G401 (cell line): ENCODE data around the gene SH3BGRL2. TPM values are rescaled to one million over a fixed set of nuclear protein-coding genes. Genes with fewer than 3 reads are reported as not detected.
"Not testable (repeated sequence)": the region's sequence is repeated elsewhere in the genome, so short reads cannot be mapped to it uniquely, and the experiment has no call there.

Experiments
- DNase-seq: peaks from one replicate; pipeline ENCODE4 v3.0.0-alpha.2; 2015; ENCODE audit warnings: low spot score
- in situ Hi-C: cut with HindIII; loops from 2 replicates; pipeline ENCODE4 v1.10.0; 2016; ENCODE audit warnings: low sequenced_read_pairs, mixed read lengths
- total RNA-seq: library from RNA; depleted of rRNA; stranded (reverse); fragments of >200 nt; shearing (Covaris generic); gene quantifications from 2 replicates; pipeline ENCODE4 v1.2.3, GENCODE V29; 2014

Gene SH3BGRL2
- total RNA-seq, 1 experiment from 2014 or later = 40.8 TPM

DNA sequence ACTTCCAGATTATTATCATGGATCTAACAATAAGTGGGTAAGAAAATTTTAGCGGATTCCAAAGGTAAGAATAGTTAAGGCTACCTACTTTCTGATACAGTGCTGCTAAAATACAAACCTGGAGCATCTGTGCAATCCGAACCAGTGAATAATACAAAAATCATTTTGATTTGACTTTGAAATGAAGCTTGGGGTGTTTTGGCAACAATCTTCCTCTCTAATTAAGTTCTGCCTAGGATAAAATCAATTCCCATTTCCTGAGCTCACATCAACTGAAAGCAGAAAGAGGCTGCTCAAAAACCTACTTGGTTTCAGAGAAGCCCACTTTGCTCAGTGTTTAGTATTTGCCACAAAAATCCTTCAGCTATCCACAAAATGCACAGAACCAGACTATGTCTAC is 18.7 kb upstream of the SH3BGRL2 start:
- in situ Hi-C loops = no loop called here
- no peak for DNase-seq

DNA sequence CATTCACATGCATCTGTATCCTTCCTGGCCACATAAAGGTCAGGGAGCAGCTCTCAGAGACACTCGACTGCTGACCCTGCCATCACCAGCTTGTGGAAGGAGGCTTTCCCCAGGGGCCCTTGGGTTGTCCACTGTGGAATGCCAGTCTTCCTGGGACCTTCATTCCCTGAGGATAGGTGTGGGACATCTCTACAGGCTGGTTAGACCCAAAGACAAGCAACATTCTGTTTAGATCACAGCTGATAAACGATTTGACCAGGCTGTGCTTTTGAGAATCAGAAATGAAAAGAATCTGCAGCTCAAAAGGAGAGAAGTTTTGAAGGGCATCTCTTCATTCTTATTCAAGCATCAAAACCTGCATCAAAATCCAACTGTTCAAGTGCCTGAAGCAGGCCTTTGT is 18.2 kb upstream of the SH3BGRL2 start:
- in situ Hi-C loops = no loop called here

DNA sequence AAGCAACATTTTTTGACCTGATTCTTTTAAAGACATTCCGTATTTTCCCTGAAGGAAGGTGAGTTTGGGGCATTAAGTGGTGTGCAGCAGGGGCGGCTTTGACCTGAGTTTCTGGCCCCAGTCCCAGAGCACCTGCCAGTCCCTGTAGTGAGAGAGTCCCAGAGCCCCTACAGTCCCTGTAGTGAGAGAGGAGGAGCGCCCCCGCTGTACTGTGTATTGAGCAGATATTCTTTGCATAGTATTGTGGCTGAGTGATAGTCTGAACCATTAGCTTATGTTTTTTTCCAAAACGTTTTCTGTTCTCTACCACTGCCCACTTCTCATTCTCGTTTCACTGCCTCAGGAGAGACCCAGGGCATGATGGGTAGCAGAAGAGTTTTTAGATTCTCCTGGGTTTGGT is 17.2 kb upstream of the SH3BGRL2 start:
- in situ Hi-C loops = no loop called here
- no peak for DNase-seq

More for the DNA sequence above, 18.2 kb upstream of the SH3BGRL2 start:
- no peak for DNase-seq

DNA sequence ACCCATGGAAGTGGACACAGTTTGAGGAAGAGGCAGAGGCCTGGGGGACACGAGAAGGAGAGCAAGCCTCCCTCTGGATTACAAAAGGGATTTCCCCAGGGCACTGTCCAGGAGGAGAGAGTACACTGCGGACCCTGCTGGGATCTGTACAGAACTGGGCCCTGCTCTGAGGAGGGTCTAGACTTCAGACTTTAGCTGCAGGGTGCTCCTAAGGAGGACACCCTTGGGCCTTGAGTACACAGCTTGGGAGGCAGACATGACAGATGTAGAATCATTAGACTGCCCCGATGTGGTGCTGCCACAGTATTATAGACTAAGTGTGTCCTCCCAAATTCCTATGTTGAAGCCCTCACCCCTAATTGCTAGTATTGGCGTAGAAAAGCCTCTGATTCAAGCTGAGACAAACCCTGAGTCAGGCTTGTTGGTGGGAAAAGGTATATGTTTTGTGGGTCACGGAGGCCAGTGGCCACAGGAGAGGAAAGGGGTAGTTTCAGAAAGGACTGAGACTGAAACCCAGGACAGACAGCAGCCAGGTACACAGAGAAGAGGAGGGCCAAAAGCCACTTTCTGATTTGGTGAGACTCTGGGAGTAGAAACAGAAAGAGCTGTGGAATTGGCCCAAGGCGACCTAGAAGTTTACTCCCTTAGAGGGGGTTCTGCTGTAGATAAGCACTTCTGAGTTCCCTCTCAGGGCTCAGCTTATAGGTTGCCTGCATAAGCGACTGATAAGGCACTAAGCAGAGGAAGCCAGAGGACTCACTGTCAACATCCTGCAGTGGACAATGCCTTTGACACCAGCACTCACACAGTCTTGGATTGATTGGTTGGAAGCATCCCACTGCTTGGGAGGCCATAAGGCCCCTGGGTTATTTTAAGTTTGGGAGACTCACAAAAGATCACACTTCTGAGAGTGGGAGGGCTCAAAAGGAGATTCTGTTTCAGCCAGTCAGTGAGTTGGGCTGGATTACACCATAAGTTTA is 16.5 kb upstream of the SH3BGRL2 start:
- in situ Hi-C loops = no loop called here
- DNase-seq = no peak

DNA sequence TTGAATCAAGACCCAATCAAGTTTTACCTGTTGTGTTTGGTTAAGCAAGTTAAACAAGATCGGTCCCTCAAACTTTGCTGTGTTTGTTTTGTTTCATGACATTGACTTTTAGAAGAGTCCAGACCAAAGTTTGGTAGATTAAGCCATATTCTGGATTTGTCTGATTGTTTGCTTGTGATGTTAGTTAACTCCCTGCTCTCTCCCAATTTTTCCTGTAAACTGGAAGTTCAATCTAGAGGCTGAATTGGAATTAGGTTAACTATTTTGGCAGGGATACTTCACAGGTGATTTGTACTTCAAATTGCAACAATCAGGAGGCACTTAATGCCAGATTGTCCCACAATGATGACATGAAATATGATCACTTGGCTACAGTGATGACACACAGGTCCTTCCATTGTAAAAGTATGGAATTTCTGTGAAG is 13.6 kb upstream of the SH3BGRL2 start:
- no peak for DNase-seq
- in situ Hi-C loops = no loop called here

DNA sequence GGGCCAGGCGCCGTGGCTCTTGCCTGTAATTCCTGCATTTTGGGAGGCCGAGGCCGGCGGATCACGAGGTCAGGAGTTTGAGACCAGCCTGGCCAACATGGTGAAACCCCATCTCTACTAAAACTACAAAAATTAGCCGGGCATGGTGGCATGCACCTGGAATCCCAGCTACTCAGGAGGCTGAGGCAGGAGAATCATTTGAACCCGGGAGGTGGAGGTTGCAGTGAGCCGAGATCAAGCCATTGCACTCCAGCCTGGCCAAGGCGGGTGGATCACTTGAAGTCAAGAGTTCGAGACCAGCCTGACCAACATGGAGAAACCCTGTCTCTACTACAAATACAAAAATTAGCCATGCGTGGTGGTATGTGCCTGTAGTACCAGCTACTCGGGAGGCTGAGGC is 12.7 kb upstream of the SH3BGRL2 start:
- DNase-seq, in situ Hi-C loops: not testable (repeated sequence)

DNA sequence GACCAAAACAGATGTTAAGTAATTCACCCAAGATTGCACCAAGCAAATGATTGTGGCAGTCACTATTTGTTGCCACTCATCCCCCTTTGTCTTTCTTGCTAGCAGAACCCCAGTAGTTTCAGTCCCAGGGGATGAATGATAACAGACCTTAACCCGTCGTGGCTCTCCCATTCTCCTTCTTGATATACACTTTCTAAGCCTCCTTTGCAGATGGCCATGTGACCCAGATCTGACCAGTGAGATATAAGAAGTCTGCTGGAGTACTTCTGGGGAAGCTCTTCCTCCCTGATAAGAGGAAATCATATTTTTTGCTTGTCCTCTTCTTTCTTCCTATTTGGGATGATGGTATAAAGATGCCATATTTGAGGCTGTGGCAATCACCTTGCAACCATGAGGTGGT is 9.6 kb upstream of the SH3BGRL2 start:
- in situ Hi-C loops = no loop called here

DNA sequence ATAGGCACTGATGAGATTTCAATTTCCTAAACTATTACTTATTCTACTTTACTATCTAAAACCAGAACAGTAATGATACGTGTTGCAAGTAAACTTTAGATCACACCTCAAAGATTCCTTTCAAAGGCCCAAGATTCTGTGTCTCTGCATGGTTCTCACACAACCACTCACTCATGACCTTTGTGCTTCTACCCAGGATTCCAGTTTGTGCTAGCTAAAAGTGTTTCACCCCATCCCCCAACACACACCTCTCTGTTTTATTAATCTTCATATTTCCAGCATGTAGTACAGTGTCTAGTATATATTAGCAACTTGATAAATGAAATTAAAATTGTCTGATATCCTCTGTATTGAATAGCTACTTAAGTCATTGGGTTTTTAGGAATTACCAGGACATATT is 8.8 kb upstream of the SH3BGRL2 start:
- DNase-seq = no peak
- in situ Hi-C loops = no loop called here

More for the DNA sequence above, 9.6 kb upstream of the SH3BGRL2 start:
- no peak for DNase-seq

DNA sequence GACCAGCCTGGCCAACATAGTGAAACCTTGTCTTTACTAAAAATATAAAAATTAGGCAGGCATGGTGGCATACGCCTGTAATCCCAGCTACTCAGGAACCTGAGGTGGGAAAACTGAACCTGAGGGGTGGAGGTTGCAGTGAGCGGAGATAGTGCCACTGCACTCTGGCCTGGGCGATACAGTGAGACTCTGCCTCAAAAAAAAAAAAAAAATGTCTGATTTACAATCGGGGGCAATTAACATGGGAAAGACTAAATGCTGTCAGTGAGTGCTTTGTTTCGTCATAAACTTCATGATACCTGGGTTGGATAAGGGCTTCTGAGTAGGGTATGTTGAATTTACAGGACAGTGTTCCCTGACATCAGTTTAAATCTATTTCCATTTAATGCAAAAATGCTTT is 8.0 kb upstream of the SH3BGRL2 start:
- in situ Hi-C loops = no loop called here
- no peak for DNase-seq

DNA sequence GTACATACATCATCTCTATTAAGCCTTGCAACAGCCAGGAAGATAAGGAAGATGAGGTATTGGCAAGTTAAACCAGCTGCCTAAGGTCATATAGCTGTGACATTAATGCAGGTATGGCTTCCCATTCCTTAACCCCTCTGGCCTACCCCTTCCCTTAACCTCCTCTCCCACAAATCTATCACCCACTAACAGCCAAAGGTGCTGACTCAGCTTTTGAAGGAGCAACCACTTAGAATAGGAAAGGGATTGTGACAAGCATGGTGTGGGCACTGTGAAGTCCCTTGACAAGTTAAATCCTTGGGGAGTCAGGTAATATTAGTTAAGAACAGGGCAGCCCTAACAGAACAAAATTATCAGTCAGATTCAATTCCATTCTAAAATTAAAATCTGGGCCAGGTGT is 5.4 kb upstream of the SH3BGRL2 start:
- in situ Hi-C loops = no loop called here
- no peak for DNase-seq

DNA sequence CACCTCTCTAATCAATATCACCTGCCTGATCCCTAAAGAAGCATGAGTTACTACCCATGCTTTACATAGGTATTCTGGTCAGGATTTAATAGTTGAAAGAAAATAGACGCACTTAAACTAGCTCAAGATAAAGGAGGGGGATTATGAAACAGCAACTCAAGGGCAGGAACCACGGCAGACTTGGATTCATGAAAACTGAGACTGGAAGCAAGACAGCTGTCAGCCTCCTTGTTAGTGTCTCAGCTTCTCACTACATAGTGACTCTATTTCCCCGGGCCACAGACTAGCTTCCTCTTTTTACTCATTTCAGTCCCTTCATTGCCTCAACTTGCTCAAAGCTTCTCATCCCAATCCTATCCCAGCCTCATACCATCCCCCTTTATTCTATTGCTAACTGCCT is 4.3 kb upstream of the SH3BGRL2 start:
- DNase-seq = no peak
- in situ Hi-C loops = no loop called here

DNA sequence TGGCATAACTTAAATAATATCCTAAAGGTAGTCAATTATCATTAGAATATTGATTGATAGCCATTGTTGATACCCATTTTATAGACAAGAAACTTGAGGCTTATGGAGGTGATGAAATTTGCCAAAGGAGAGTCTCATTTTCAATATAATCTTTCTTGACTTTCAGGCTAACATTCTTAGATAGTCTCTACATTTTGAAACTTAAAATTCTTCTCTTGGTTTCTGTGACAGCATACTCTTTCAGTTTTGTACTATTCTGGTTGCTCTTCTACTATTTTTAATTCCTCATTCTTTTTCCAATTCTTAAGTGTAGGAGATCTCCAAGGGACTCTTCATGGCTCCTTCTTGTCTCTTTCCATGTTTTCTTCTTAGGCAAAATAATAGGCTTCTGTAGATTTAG is 3.7 kb upstream of the SH3BGRL2 start:
- in situ Hi-C loops = no loop called here
- DNase-seq = no peak

DNA sequence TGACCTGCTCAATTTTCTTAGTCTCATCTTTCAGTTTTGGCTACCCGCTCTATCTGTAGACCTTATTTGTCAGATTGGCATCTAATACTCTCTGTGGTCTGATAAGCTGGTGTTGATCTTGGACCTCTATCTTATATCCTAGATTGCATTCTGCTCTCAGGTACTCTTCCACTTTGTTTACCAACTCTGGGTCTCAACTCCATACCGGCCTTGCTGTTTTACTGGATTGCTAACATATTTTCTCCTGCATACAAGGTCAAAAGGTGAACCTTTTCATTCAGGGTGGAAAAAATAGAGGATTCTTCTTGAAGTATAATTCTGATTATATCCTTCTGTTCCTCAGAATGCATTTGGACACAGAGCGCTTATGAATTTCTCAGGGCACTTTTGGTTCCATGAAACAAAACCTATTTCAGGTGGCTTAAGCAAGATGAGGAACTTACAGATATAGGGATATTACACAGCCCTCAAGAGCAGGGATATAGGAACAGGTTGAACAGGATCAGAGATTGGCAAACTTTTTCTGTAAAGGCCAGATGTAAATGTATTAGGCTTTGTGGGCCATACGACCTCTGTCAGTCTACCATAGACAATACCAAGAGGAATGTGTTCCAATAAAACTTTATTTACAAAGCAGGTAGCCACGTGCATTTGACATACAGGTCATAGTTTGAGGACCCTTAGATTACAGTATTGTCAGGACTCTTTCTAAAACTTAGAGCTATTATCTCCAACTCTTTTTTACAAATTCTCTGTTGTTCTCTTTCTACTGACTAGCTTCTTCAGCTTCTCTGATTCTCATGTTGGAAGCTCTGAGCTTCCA is 2.5 kb upstream of the SH3BGRL2 start:
- DNase-seq = no peak
- in situ Hi-C loops = no loop called here

DNA sequence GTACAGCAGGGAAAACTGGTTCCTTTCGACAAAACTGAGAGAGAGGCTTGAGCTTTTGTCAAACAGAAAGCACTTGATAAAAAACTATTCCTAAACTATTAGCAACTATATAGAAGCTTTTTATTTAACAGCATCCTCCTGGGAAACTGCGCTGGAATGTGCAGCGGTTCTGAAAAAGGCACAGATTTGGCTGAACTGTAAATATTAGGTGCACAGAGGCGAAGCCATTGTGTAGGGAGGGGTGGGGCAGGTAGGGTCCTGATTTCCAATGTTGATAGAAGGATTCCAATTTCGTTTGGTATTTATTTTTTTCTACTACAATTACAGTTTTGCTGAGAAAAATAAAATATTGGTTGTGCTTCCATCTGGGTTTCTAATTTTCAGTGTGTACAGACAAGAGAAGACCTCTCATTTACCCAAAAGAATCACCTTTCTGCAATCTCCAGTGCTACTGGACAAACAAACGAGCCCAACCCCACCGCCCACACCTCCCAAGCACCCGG is 698 bp upstream of the SH3BGRL2 start:
- DNase-seq = no peak
- in situ Hi-C loops = no loop called here

DNA sequence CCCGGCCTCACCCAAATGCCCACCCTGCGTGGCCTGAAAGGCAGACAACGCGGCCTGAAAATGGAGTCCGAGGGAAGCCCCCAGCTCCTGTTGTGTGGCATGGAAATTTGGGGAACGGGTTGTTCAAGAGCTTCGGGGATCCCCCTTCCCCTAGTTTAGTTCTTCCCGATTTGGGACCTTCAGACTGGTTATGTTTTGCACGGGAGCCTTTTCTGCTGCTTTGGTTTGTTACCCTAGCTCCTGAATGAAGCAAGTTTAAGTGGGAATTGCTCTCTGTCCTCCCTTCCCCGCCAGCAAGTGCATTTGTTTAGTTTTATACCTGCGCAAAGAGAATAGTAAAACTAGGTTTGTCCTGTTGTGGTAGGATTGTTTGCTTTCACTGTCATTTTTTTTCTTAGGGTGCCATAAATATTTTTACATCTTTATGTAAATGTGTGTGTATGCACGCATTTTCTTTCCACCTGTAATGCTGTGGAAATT is 604 bp downstream of the SH3BGRL2 start:
- DNase-seq = peak; percentile 65
- in situ Hi-C loops = no loop called here

DNA sequence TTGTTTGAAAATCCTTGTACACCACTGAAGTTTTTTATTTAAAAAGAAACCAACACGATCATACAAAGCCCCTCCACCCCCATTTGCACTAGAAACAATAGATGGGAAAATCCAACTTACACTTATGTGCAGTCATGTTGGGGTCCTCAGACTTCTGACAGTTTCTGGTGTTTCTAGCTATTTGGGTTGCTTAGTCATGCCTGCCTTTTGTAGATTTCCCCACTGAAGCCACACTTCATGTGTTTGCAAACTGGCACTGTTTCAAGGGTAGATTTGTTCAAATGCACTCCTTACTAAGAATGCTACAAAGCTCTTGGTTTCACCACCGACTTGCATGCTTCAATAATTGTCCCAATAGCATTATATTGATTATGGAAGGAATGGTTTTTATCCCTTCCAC is 1.5 kb downstream of the SH3BGRL2 start:
- in situ Hi-C loops = no loop called here

DNA sequence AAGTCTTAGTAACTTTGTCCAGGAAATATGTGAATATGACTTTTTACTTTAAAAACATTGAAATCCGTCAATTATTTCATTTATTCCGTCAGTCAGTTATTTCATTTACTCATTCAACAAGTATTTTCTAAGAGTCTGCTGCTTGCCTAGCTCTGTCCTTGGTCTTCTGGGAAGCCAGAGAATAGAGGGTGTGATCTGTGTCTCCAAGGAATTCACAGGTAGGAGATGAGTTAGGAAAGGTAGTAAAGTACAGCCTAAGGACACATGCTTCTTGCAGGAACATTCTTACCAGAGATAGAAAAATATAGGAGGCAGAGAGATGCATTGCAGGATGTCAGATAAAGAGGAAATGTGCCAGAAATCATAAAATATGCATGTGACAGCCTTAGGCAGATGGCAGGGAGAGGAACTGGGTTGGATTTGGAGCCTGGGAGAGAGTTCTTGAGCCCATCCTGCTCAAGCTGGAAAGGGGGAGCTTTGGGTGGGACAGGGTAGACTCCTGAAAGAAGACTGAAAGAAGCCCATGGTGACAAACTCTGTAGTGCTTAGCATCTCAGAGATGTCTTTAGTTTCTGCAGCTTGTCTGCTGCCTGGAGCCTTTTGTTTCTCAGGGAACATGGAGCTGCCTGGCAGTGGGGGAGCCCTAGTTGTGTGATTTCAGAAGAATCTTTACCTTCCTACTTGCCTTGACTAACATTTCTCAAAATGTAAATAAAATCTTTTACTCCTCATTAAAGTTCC is 3.5 kb downstream of the SH3BGRL2 start:
- in situ Hi-C loops = no loop called here
- peak; percentile 34 for DNase-seq

More for the DNA sequence above, 1.5 kb downstream of the SH3BGRL2 start:
- DNase-seq = peak; percentile 30

DNA sequence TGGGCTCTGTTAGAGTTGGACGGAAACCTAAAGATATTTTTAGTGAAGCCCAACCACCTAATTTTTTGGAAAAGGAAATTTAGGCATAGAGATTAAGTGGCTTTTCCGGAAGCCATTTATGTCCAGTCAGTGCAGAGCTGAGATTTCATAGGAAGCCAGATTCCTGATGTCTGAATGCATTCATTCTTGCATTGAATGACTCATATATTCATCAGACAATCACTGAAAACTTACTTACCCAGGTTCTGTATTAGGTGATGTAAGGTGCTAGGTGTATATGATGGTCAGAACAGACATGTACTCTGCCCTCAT is 4.1 kb downstream of the SH3BGRL2 start:
- in situ Hi-C loops = no loop called here
- DNase-seq = no peak

DNA sequence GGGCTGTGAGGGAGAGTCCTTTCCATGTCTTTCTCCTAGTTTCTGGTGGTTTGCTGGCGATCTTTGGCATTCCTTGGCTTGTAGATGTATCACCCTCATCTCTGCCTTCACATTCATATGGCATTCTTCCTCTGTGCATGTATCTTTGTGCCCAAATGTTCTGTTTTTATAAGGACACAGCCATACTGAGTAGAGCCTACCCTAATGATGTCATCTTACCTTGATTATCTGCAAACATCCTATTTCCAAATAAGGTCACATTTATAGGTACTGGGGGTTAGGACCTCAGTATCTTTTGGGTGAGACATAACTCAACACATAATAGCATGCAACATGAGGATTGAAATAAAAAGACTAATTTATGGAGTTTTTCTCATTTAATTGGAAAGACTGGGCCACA is 5.5 kb downstream of the SH3BGRL2 start:
- in situ Hi-C loops = no loop called here
- no peak for DNase-seq
